Measurements from ENCODE around the gene TIMP3. TPM values are rescaled to one million over a fixed set of nuclear protein-coding genes. Genes with fewer than 3 reads are reported as not detected.

Gene TIMP3
- total and polyA plus RNA-seq, 10 donors = 19.7 to 689 (median 367) TPM

GRCh38 chr22:32882774-32883530 is 81.4 kb downstream of the TIMP3 start:
- Histone ChIP-seq H3K9me3 (no peaks in the 10 kb centered on the region), H3K4me3 (no peak overlapping the region), H3K27me3 (replicated peaks in 1 of 7) (peaks cover 0 to 12% (median 0%) of the 10 kb centered on the region in 7 donors), H3K27ac (no peak overlapping the region), H3K36me3 (no peaks in the 10 kb centered on the region), H3K4me1 (peaks cover 4 to 22% (median 16%) of the 10 kb centered on the region in 6 donors)
- intact Hi-C loops (cut with DNase I; ENCODE audit: low total_unique reads) = no loop called here
- TF ChIP-seq, protein P1, sequence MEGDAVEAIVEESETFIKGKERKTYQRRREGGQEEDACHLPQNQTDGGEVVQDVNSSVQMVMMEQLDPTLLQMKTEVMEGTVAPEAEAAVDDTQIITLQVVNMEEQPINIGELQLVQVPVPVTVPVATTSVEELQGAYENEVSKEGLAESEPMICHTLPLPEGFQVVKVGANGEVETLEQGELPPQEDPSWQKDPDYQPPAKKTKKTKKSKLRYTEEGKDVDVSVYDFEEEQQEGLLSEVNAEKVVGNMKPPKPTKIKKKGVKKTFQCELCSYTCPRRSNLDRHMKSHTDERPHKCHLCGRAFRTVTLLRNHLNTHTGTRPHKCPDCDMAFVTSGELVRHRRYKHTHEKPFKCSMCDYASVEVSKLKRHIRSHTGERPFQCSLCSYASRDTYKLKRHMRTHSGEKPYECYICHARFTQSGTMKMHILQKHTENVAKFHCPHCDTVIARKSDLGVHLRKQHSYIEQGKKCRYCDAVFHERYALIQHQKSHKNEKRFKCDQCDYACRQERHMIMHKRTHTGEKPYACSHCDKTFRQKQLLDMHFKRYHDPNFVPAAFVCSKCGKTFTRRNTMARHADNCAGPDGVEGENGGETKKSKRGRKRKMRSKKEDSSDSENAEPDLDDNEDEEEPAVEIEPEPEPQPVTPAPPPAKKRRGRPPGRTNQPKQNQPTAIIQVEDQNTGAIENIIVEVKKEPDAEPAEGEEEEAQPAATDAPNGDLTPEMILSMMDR (IDR thresholded peaks at IDR 0.05 in 8 of 11, conservative IDR thresholded peaks at IDR 0.05 in 3 of 11) = no peak
- TF ChIP-seq POLR2AphosphoS5 (IDR thresholded peaks at IDR 0.05) = no peak
- DNase-seq = no peak
- 58 to 72% (median 68%) methylated on average over 5 to 6 of the region's 6 CpGs for WGBS, 5 donors

GRCh38 chr22:32887324-32887980 is 85.9 kb downstream of the TIMP3 start:
- Histone ChIP-seq H3K4me3 (no peak overlapping the region), H3K27me3 (replicated peaks in 1 of 7) (peaks cover 0 to 9% (median 0%) of the 10 kb centered on the region in 7 donors), H3K36me3 (no peaks in the 10 kb centered on the region), H3K4me1 (no peaks in the 10 kb centered on the region), H3K27ac (no peak overlapping the region), H3K9me3 (no peaks in the 10 kb centered on the region)
- TF ChIP-seq POLR2A (IDR thresholded peaks at IDR 0.05) (no peak), POLR2AphosphoS5 (IDR thresholded peaks at IDR 0.05) (no peak)
- TF ChIP-seq, protein P1 (IDR thresholded peaks at IDR 0.05 in 8 of 11, conservative IDR thresholded peaks at IDR 0.05 in 3 of 11) = no peak
- DNase-seq = no peak
- intact Hi-C loops (cut with DNase I; ENCODE audit: low total_unique reads) = no loop called here
- WGBS, 5 donors = 57 to 69% (median 62%) methylated on average over 7 of the region's 7 CpGs

- Histone ChIP-seq H3K9me3 (no peaks in the 10 kb centered on the region), H3K27me3 (replicated peaks in 1 of 7) (peaks cover 0 to 12% (median 0%) of the 10 kb centered on the region in 7 donors), H3K27ac (no peak overlapping the region), H3K4me3 (no peak overlapping the region), H3K36me3 (no peaks in the 10 kb centered on the region), H3K4me1 (no peaks in the 10 kb centered on the region)
- intact Hi-C loops (cut with DNase I; ENCODE audit: low total_unique reads) = no loop called here
- TF ChIP-seq, protein P1 (IDR thresholded peaks at IDR 0.05 in 8 of 11, conservative IDR thresholded peaks at IDR 0.05 in 3 of 11) = no peak
- no peak for TF ChIP-seq POLR2A (IDR thresholded peaks at IDR 0.05)
- no peak for TF ChIP-seq POLR2AphosphoS5 (IDR thresholded peaks at IDR 0.05)
- no peak for DNase-seq
- 81 to 99% (median 92%) methylated on average over 3 of the region's 3 CpGs for WGBS, 5 donors
These were observed 87.5 kb downstream of the TIMP3 start for GRCh38 chr22:32888976-32889375.

- no peaks in the 10 kb centered on the region for H3K9me3 ChIP-seq
- DNase-seq = no peak
- no peak overlapping the region for H3K4me3 ChIP-seq
- peaks cover 0 to 9% (median 0%) of the 10 kb centered on the region in 7 donors for H3K27me3 ChIP-seq (replicated peaks in 1 of 7)
- H3K4me1 ChIP-seq = no peaks in the 10 kb centered on the region
- no peaks in the 10 kb centered on the region for H3K36me3 ChIP-seq
- TF ChIP-seq, protein P1 (IDR thresholded peaks at IDR 0.05 in 8 of 11, conservative IDR thresholded peaks at IDR 0.05 in 3 of 11) = no peak
- TF ChIP-seq POLR2AphosphoS5 (IDR thresholded peaks at IDR 0.05) = no peak
- no peak for TF ChIP-seq POLR2A (IDR thresholded peaks at IDR 0.05)
- intact Hi-C loops (cut with DNase I; ENCODE audit: low total_unique reads) = no loop called here
- 84 to 95% (median 88%) methylated on average over 5 to 7 of the region's 7 CpGs for WGBS, 5 donors
- no peak overlapping the region for H3K27ac ChIP-seq
These were observed 95.4 kb downstream of the TIMP3 start for GRCh38 chr22:32896891-32897290.

Measured in spleen (tissue), 11 donors.